ENCODE measurements around the gene CCNYL1. TPM values are rescaled to one million over a fixed set of nuclear protein-coding genes. Genes with fewer than 3 reads are reported as not detected.
"Not testable (repeated sequence)": the region's sequence is repeated elsewhere in the genome, so short reads cannot be mapped to it uniquely, and the experiment has no call there.

CCNYL1 gene
- total and polyA plus RNA-seq, 12 donors = 3.6 to 16.1 (median 9.1) TPM

- Histone ChIP-seq H3K4me3 (no peak overlapping the region), H3K27ac (no peak overlapping the region), H3K4me1 (peaks cover 0 to 28% (median 9%) of the 10 kb centered on the region in 9 donors), H3K27me3 (no peaks in the 10 kb centered on the region), H3K36me3 (no peaks in the 10 kb centered on the region), H3K9me3 (no peaks in the 10 kb centered on the region)
- 53 to 59% methylated on average over 4 of the region's 4 CpGs for WGBS, 2 donors
- ATAC-seq (no peak), DNase-seq (no peak)
- TF ChIP-seq CTCF (IDR thresholded peaks at IDR 0.05) = no peak
- intact Hi-C loops (cut with DNase I) = loop anchor here in 1 of 10 donors (5.0 kb wide), 1 partner anchor 1606 kb away; the partner anchor contains the start of gene INO80D
Observed at GRCh38 chr2:207693641-207694249, 17.7 kb upstream of the CCNYL1 start.

- 71 to 72% methylated on average over 4 of the region's 4 CpGs for WGBS, 2 donors
- Histone ChIP-seq H3K27me3 (no peaks in the 10 kb centered on the region), H3K4me1 (peaks cover 0 to 28% (median 9%) of the 10 kb centered on the region in 9 donors), H3K27ac (no peak overlapping the region), H3K4me3 (no peak overlapping the region), H3K36me3 (no peaks in the 10 kb centered on the region), H3K9me3 (no peaks in the 10 kb centered on the region)
- no peak for ATAC-seq
- DNase-seq = no peak
- intact Hi-C loops (cut with DNase I) = loop anchor here in 1 of 10 donors (5.0 kb wide), 1 partner anchor 1608 kb away; the partner anchor contains the start of gene INO80D
- no peak for TF ChIP-seq CTCF (IDR thresholded peaks at IDR 0.05)
Observed at GRCh38 chr2:207694811-207695281, 16.6 kb upstream of the CCNYL1 start.

- H3K27me3 ChIP-seq = no peaks in the 10 kb centered on the region
- DNase-seq (no peak), ATAC-seq (no peak)
- no peaks in the 10 kb centered on the region for H3K36me3 ChIP-seq
- 67 to 76% methylated on average over 4 of the region's 4 CpGs for WGBS, 2 donors
- intact Hi-C loops (cut with DNase I) = no loop called here
- TF ChIP-seq CTCF (IDR thresholded peaks at IDR 0.05) = no peak
- no peak overlapping the region for H3K27ac ChIP-seq
- peaks cover 0 to 28% (median 9%) of the 10 kb centered on the region in 9 donors for H3K4me1 ChIP-seq
- no peaks in the 10 kb centered on the region for H3K9me3 ChIP-seq
- no peak overlapping the region for H3K4me3 ChIP-seq
Observed at GRCh38 chr2:207695293-207695692, 16.1 kb upstream of the CCNYL1 start.

- H3K27ac ChIP-seq = not testable (repeated sequence)
Observed at GRCh38 chr2:207696911-207697310, 14.5 kb upstream of the CCNYL1 start.

GRCh38 chr2:207697411-207697810, 14.0 kb upstream of the CCNYL1 start:
- ATAC-seq (no peak), DNase-seq (no peak)
- intact Hi-C loops (cut with DNase I) = no loop called here
- Histone ChIP-seq H3K27ac (no peak overlapping the region), H3K27me3 (no peaks in the 10 kb centered on the region), H3K36me3 (no peaks in the 10 kb centered on the region), H3K4me3 (no peak overlapping the region), H3K9me3 (no peaks in the 10 kb centered on the region), H3K4me1 (peaks cover 0 to 16% (median 2%) of the 10 kb centered on the region in 9 donors)
- no peak for TF ChIP-seq CTCF (IDR thresholded peaks at IDR 0.05)
- WGBS, 2 donors = 41 to 78% methylated on average over 1 of the region's 1 CpG

More at GRCh38 chr2:207696911-207697310, 14.5 kb upstream of the CCNYL1 start:
- H3K4me3 ChIP-seq; H3K9me3 ChIP-seq; intact Hi-C loops (cut with DNase I); H3K27me3 ChIP-seq; DNase-seq; H3K36me3 ChIP-seq; ATAC-seq: not testable (repeated sequence)
- 75 to 79% methylated on average over 5 of the region's 5 CpGs for WGBS, 2 donors
- peaks cover 0 to 21% (median 7%) of the 10 kb centered on the region in 9 donors for H3K4me1 ChIP-seq
